OCI-LY1 (cell line): ENCODE data around the gene ASCL2.

Experiments
- H2AFZ ChIP-seq: fragments of 200-600 bp; sonication (generic), shearing (Covaris generic); 2 replicates; pipeline ENCODE4 v1.6.0; 2014; ENCODE audit warnings: antibody characterized with exemption, mild to moderate bottlenecking, low read length
- H3F3A ChIP-seq: fragments of 200-600 bp; sonication (generic), shearing (Covaris generic); 2 replicates; pipeline ENCODE4 v1.6.0; 2014; ENCODE audit warnings: mild to moderate bottlenecking, antibody characterized with exemption, low read length, moderate library complexity; ENCODE audit not compliant: insufficient read depth
- H3K27ac ChIP-seq: fragments of 200-600 bp; sonication (generic); 2 replicates; pipeline ENCODE4 v1.5.1; 2014; ENCODE audit warnings: low read length, mixed run types, mild to moderate bottlenecking, low read depth; ENCODE audit not compliant: poor library complexity, severe bottlenecking
- H3K27me3 ChIP-seq: fragments of 200-600 bp; sonication (generic); 2 replicates; pipeline ENCODE4 v1.6.0; 2014; ENCODE audit warnings: antibody characterized with exemption, mild to moderate bottlenecking, low read length, moderate library complexity; ENCODE audit not compliant: insufficient read depth
- H3K36me3 ChIP-seq: fragments of 200-600 bp; sonication (generic); 2 replicates; pipeline ENCODE4 v1.6.1; 2014; ENCODE audit warnings: mild to moderate bottlenecking, antibody characterized with exemption, low read length, moderate library complexity, mixed read lengths; ENCODE audit not compliant: insufficient read depth
- H3K4me1 ChIP-seq: fragments of 200-600 bp; sonication (generic); 2 replicates; pipeline ENCODE4 v1.5.1; 2014; ENCODE audit warnings: mild to moderate bottlenecking, low read length, moderate library complexity; ENCODE audit not compliant: insufficient read depth, severe bottlenecking
- H3K4me2 ChIP-seq: fragments of 200-600 bp; sonication (generic), shearing (Covaris generic); 2 replicates; pipeline ENCODE4 v1.6.1; 2014; ENCODE audit warnings: low read length
- H3K4me3 ChIP-seq: fragments of 200-600 bp; sonication (generic); 2 replicates; pipeline ENCODE4 v1.5.1; 2014; ENCODE audit warnings: low read length, low read depth, mild to moderate bottlenecking, mixed read lengths; ENCODE audit not compliant: poor library complexity, severe bottlenecking
- H3K79me2 ChIP-seq: fragments of 200-600 bp; shearing (Covaris generic); 2 replicates; pipeline ENCODE4 v1.6.1; 2016; ENCODE audit warnings: mixed run types, low read length, mixed read lengths; ENCODE audit not compliant: insufficient read depth
- H3K9ac ChIP-seq: fragments of 200-600 bp; sonication (generic), shearing (Covaris generic); 2 replicates; pipeline ENCODE4 v1.6.1; 2014; ENCODE audit warnings: mild to moderate bottlenecking, low read length, mixed read lengths
- H3K9me2 ChIP-seq: fragments of 200-600 bp; sonication (generic), shearing (Covaris generic); 2 replicates; pipeline ENCODE4 v1.6.1; 2014; ENCODE audit warnings: low read depth, mild to moderate bottlenecking, low read length, mixed read lengths
- H3K9me3 ChIP-seq: fragments of 200-600 bp; shearing (Covaris generic); 2 replicates; pipeline ENCODE4 v1.6.1; 2014; ENCODE audit warnings: low read length, mixed read lengths
- H4K20me1 ChIP-seq: fragments of 200-600 bp; sonication (generic), shearing (Covaris generic); 2 replicates; pipeline ENCODE4 v1.6.0; 2016; ENCODE audit warnings: mild to moderate bottlenecking, low read length; ENCODE audit not compliant: insufficient read depth
- EZH2 ChIP-seq: fragments of 200-600 bp; sonication (generic), shearing (Covaris generic); IDR thresholded peaks from 2 replicates; pipeline ENCODE4 v1.8.0; 2017; ENCODE audit warnings: borderline replicate concordance, mixed run types, mild to moderate bottlenecking, antibody characterized with exemption, low read length, moderate library complexity, mixed read lengths
- TF ChIP-seq, protein P1 (sequence below): fragments of 200-600 bp; sonication (generic), shearing (Covaris generic); IDR thresholded peaks from 2 replicates; pipeline ENCODE4 v1.5.1; 2017; ENCODE audit warnings: mild to moderate bottlenecking, antibody characterized with exemption, low read length, moderate library complexity, mixed read lengths

The ASCL2 gene

GRCh38 chr11:2296913-2297622 lies 26.7 kb upstream of the ASCL2 start:
- no peaks in the 10 kb centered on the region for H3K79me2 ChIP-seq
- H3K9ac ChIP-seq, result no peak overlapping the region
- H3K4me1 ChIP-seq, result no peaks in the 10 kb centered on the region
- no peaks in the 10 kb centered on the region for H3K36me3 ChIP-seq
- TF ChIP-seq, protein P1, sequence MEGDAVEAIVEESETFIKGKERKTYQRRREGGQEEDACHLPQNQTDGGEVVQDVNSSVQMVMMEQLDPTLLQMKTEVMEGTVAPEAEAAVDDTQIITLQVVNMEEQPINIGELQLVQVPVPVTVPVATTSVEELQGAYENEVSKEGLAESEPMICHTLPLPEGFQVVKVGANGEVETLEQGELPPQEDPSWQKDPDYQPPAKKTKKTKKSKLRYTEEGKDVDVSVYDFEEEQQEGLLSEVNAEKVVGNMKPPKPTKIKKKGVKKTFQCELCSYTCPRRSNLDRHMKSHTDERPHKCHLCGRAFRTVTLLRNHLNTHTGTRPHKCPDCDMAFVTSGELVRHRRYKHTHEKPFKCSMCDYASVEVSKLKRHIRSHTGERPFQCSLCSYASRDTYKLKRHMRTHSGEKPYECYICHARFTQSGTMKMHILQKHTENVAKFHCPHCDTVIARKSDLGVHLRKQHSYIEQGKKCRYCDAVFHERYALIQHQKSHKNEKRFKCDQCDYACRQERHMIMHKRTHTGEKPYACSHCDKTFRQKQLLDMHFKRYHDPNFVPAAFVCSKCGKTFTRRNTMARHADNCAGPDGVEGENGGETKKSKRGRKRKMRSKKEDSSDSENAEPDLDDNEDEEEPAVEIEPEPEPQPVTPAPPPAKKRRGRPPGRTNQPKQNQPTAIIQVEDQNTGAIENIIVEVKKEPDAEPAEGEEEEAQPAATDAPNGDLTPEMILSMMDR, result no peak
- no peak for TF ChIP-seq EZH2
- H3K9me2 ChIP-seq, result no peaks in the 10 kb centered on the region
- no peak overlapping the region for H3K27ac ChIP-seq
- no peaks in the 10 kb centered on the region for H4K20me1 ChIP-seq
- no peak overlapping the region for H2AFZ ChIP-seq
- no peaks in the 10 kb centered on the region for H3F3A ChIP-seq
- H3K4me2 ChIP-seq, result no peak overlapping the region
- H3K9me3 ChIP-seq, result no peaks in the 10 kb centered on the region
- peaks cover 3% of the 10 kb centered on the region; the same call in 1 of the 2 replicates for H3K27me3 ChIP-seq
- no peak overlapping the region for H3K4me3 ChIP-seq

DNA sequence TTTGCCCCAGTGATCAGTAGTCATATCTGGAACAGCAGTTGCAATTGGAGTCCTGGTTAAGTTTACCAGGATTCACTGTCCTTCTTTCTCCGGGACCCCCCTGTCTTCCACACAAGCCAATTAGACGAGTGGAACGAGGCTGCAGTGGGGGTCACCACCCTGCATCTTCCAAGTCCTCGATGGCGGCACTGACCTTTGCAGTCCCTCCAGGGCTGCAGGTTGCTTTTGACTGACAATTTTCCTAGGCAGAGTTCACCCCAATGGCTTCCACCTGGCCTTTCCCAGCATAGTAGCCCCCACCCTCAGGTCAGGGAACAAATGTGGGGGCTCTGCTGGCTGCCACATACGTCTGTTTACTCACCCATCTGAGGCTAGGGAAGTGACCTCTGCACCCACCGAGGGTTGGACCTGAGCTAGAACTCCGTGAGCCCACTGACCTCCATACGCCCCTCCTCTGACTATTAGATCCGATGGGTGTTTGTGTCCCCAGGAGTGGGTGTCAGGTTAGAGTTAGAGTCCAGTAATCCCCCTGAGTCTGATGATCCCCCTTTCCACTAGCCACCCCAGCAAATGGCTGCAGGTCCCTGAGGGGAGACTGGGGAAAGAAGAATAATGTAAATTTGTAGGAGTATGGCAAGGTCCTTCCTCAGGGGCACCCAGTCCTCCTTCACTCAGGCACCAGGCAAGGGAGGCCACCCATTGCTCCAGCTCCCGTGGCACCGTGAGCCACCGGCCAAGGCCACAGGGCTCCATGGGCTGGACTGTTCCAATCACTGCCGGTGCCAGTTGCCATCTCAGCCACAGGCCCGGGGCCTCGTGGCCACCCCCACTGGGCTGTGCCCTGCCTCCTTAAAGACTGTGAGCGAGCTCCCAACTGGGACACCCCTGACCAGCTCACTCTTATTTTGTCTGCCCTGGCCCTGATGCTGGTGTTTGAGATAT lies 25.9 kb upstream of the ASCL2 start:
- no peaks in the 10 kb centered on the region for H3K9me3 ChIP-seq
- H3K4me2 ChIP-seq, result no peak overlapping the region
- H3K27me3 ChIP-seq, result no peaks in the 10 kb centered on the region; the same call in 1 of the 2 replicates
- H3K4me3 ChIP-seq, result no peak overlapping the region
- H3K36me3 ChIP-seq, result no peaks in the 10 kb centered on the region
- no peaks in the 10 kb centered on the region for H3K79me2 ChIP-seq
- no peaks in the 10 kb centered on the region for H3F3A ChIP-seq
- TF ChIP-seq, protein P1, result no peak
- no peak for TF ChIP-seq EZH2
- no peak overlapping the region for H3K27ac ChIP-seq
- H3K4me1 ChIP-seq, result no peaks in the 10 kb centered on the region
- no peak overlapping the region for H3K9ac ChIP-seq
- no peaks in the 10 kb centered on the region for H3K9me2 ChIP-seq
- no peak overlapping the region for H2AFZ ChIP-seq
- no peaks in the 10 kb centered on the region for H4K20me1 ChIP-seq

DNA sequence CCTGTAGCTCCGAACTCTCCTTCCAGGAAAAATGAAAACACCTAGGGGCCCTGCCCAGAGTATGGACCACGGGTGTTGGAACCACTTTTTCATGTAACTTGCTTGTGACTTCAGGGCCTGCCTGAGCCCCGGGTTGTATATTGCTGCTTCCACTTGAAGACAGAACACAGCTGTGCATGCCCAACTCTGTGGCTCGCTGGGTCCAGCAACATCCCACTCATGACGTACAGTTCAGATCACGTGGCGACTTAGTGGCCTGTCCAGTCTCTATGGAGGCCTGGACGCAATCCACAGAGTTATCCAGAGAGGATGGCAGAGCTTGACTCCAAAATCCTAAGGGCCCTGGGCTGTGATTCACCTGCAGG lies 24.5 kb upstream of the ASCL2 start:
- H3F3A ChIP-seq, result no peaks in the 10 kb centered on the region
- H3K4me2 ChIP-seq, result no peak overlapping the region
- no peaks in the 10 kb centered on the region for H3K9me3 ChIP-seq
- H3K36me3 ChIP-seq, result no peaks in the 10 kb centered on the region
- H3K27me3 ChIP-seq, result no peaks in the 10 kb centered on the region
- no peak overlapping the region for H3K4me3 ChIP-seq
- no peaks in the 10 kb centered on the region for H3K9me2 ChIP-seq
- H3K9ac ChIP-seq, result no peak overlapping the region
- H4K20me1 ChIP-seq, result no peaks in the 10 kb centered on the region
- no peaks in the 10 kb centered on the region for H3K79me2 ChIP-seq
- TF ChIP-seq EZH2, result no peak
- TF ChIP-seq, protein P1, result no peak
- H3K27ac ChIP-seq, result no peak overlapping the region
- no peaks in the 10 kb centered on the region for H3K4me1 ChIP-seq
- no peak overlapping the region for H2AFZ ChIP-seq
